GM18909 (cell line): ENCODE results near the gene EFNA3.

Experiments
- ATAC-seq: cut with Tn5 transposase; IDR thresholded peaks from one replicate; pipeline ENCODE4 v1.9.1; 2021; ENCODE audit warnings: mild to moderate bottlenecking; ENCODE audit not compliant: unreplicated experiment, poor library complexity

Gene EFNA3

GRCh38 chr1:155082301-155083051, 3.8 kb downstream of the EFNA3 start:
- no peak for ATAC-seq

DNA sequence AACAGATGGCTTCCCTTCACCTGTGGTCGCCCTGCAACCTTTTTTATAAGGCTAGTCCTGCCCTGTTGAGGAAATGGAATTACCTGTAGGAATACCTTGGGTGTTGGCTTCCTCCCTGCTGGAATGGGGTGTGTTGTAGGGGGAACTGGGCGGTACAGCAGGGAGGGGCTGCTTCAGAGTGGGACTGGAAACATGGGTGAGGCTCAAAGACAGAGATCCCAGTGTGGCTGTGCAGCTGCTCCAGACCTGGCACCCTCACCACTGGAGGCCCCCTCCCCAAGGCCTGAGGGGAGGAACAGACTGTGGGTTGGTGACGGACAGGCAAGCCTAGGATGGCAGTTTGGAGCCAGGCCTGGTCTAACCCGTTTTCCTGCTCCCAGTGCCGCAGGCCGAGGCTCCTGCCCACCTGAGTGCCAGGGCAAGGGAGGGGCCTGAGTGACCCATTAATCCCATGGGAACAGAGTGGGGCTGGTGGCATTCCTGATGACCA, 4.5 kb downstream of the EFNA3 start:
- no peak for ATAC-seq

DNA sequence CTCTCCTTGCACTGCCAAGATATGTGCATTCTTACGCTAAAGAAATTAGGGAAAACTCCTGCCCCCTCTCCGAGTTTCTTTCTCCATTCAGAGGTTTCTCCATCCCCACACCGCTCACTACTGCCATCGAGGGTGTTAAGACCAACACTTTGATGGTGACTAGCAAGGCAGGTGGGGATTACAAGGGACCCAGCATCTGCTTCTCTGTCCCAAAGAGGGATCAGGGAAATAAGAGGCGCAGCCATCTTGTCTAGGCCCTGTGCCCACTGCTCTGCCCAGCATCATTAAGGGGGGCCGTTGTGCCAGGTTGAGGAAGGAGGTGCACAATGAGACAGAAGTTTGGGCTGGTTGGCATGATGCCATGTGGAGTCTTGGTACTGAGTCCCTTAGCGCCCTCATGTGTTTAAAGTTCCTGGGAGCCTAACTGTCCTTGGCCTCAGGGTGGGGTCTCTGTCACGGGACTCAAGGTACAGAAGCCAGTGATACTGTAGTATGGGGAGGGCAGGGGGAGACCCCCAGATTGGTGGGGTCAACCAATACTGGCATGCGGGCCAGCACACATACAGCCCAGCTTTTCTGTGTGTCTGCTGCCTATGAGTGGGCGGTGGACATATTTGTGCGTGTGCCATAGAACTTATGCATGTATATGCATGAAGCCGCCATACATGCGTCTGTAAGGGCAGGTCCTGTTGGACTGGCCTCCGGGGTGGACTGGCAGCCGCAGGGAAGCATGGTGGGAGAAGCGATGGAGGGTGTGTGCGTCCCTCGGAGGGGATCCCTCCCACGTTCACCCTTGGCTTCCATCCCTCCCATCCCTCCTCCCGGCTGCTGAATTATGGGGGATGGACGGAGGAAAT, 5.5 kb downstream of the EFNA3 start:
- peak; percentile 1 for ATAC-seq

- ATAC-seq, result peak; percentile 78
Observed at GRCh38 chr1:155084722-155085503, 6.3 kb downstream of the EFNA3 start.

GRCh38 chr1:155085504-155086127, 7.0 kb downstream of the EFNA3 start:
- no peak for ATAC-seq

- ATAC-seq, result no peak
Observed at GRCh38 chr1:155086128-155086741, 7.6 kb downstream of the EFNA3 start.

DNA sequence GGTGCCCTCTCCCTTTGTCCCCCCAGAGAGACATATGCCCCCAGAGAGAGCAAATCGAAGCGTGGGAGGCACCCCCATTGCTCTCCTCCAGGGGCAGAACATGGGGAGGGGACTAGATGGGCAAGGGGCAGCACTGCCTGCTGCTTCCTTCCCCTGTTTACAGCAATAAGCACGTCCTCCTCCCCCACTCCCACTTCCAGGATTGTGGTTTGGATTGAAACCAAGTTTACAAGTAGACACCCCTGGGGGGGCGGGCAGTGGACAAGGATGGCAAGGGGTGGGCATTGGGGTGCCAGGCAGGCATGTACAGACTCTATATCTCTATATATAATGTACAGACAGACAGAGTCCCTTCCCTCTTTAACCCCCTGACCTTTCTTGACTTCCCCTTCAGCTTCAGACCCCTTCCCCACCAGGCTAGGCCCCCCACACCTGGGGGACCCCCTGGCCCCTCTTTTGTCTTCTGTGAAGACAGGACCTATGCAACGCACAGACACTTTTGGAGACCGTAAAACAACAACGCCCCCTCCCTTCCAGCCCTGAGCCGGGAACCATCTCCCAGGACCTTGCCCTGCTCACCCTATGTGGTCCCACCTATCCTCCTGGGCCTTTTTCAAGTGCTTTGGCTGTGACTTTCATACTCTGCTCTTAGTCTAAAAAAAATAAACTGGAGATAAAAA, 8.4 kb downstream of the EFNA3 start:
- ATAC-seq, result no peak

DNA sequence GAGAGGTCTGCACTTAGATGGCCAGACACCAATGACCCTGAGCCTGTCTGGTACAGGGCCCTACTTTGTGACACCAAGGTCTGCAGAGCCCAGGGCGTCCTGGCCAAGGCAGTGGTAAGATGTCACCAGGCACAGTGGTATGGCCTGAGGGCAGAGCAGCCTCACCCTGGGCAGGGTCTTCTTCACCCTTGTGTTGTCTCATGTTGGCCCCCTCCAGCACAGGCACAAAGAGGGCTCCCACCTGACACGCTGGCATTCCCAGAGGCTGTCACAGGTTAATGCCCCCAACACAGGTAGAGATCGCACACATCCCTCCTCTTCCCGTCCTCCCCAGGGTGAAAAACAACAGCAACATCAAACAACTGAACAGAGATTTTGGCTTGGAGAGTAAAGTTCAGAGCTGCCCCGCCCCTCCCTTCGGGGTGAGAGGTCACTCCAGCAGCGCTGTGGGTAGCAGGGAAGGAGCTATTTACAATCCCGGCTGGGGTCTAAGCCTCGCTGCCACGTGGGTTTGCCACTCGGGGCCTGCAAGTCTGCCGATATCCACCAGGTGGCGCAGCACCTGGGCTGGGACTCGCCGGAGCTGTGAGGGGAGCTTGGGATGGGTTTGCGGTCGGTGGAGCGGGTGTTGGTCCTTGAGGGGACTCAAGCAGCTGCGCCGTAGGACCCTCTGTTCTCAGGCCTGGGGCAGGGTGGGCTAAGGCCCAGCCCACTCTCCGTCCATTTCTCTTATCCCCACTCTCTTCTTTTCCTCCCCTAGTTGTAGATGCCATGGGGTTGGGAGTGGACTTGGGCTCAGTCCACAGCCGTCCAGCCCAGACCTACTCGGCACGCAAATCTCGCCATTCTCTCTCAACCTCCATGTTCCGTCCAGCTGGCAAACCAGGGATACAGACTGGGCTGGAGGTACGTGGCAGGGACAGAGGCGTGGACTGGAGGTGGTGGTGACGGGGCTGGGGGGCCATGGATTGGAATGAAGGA, 12.7 kb downstream of the EFNA3 start:
- ATAC-seq, result no peak

- no peak for ATAC-seq
Observed at GRCh38 chr1:155092131-155092530, 13.5 kb downstream of the EFNA3 start.

- no peak for ATAC-seq
Observed at GRCh38 chr1:155092641-155093040, 14.0 kb downstream of the EFNA3 start.

- ATAC-seq, result no peak
Observed at GRCh38 chr1:155093911-155094621, 15.4 kb downstream of the EFNA3 start.

GRCh38 chr1:155094622-155094948, 15.9 kb downstream of the EFNA3 start:
- no peak for ATAC-seq

GRCh38 chr1:155099331-155099730, 20.7 kb downstream of the EFNA3 start:
- ATAC-seq, result no peak

DNA sequence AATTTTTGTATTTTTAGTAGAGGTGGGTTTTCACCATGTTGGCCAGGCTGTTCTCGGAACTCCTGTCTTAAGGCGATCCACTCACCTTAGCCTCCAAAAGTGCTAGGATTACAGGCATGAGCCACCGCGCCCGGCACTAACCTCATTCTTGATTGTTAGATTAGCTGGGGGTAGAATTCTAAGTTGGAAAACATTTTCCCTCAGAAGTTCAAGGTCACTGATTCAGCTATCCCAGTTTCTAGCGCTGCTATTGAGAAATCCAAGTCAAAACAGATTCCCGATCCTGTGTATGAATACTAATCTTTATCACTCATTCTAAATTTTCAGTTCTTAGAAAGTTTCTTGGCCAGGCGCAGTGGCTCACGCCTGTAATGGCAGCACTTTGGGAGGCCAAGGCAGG, 24.7 kb downstream of the EFNA3 start:
- no peak for ATAC-seq

- no peak for ATAC-seq
Observed at GRCh38 chr1:155104605-155105534, 26.2 kb downstream of the EFNA3 start.

DNA sequence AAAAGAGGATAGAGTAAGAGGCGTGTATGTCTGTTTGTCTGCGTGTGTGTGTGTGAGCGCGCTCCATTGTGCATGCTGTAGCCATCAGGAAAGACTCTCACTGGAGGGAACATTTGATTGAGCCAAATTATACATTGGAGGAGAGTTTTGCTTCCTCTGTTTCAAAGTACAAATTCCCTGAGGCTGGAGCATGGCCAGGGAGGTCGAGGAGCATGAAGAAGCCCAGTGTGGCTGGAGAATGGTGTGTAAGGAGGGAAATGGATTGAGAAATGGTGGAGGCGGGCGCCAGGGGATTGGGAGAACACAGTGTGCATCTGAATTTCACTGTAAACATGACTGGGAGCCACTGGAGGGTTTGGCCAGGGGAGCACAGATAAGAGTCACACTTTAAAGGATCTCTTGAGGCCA, 27.0 kb downstream of the EFNA3 start:
- no peak for ATAC-seq

- no peak for ATAC-seq
Observed at GRCh38 chr1:155106862-155107261, 28.2 kb downstream of the EFNA3 start.
